Measurements from ENCODE around the gene PLA2G3. TPM values are rescaled to one million over a fixed set of nuclear protein-coding genes. Genes with fewer than 3 reads are reported as not detected.

Gene PLA2G3
- total and polyA plus RNA-seq, 2 donors from 2014 or later, result 1.2 TPM; not detected in 1

GRCh38 chr22:31184015-31184414 lies 43.7 kb upstream of the PLA2G3 start:
- Histone ChIP-seq H3K27ac (ENCODE audit: low read depth in 2 of 2, low read length in 2 of 2) (no peak overlapping the region), H3K9ac (ENCODE audit: low read length in 3 of 3) (no peak overlapping the region), H3K36me3 (ENCODE audit: control insufficient read depth in 2 of 3, insufficient read depth in 3 of 3, low read length in 3 of 3) (peaks cover 0 to 6% (median 4%) of the 10 kb centered on the region in 3 donors), H3K4me1 (ENCODE audit: control insufficient read depth in 2 of 3, insufficient read depth in 2 of 3, low read depth in 1 of 3, low read length in 3 of 3) (peaks cover 3 to 9% (median 6%) of the 10 kb centered on the region in 3 donors), H3K27me3 (ENCODE audit: control insufficient read depth, insufficient read depth, low read length) (no peaks in the 10 kb centered on the region), H3K9me3 (ENCODE audit: control insufficient read depth in 2 of 3, insufficient read depth in 1 of 3, low read length in 3 of 3) (no peaks in the 10 kb centered on the region), H3K4me3 (ENCODE audit: low read length in 3 of 3) (no peak overlapping the region)
- TF ChIP-seq, protein P1, sequence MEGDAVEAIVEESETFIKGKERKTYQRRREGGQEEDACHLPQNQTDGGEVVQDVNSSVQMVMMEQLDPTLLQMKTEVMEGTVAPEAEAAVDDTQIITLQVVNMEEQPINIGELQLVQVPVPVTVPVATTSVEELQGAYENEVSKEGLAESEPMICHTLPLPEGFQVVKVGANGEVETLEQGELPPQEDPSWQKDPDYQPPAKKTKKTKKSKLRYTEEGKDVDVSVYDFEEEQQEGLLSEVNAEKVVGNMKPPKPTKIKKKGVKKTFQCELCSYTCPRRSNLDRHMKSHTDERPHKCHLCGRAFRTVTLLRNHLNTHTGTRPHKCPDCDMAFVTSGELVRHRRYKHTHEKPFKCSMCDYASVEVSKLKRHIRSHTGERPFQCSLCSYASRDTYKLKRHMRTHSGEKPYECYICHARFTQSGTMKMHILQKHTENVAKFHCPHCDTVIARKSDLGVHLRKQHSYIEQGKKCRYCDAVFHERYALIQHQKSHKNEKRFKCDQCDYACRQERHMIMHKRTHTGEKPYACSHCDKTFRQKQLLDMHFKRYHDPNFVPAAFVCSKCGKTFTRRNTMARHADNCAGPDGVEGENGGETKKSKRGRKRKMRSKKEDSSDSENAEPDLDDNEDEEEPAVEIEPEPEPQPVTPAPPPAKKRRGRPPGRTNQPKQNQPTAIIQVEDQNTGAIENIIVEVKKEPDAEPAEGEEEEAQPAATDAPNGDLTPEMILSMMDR (IDR thresholded peaks at IDR 0.05; ENCODE audit: borderline replicate concordance, extremely low read depth, insufficient read depth), result no peak
- FAIRE-seq, result no peak
- no peak for DNase-seq
- intact Hi-C loops (cut with DNase I), result no loop called here

DNA sequence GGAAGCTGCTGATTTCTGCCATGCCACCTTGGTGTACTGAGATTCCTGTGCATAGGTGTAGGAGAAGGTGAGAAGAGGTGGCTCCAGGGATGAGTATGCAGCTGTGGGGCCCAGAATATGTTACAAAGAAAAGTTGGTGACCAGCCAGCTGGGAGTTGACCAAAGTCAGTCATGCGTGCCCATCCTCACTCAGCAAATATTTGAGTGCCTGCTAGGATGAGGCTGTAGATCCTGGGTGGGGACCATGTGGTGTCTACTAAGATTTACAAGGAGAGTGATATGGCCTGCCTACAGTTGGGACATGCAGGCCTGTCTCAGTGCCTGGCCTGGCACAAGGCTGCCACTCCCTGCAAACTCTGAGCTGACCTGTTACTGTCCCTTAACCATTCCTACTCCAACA lies 39.0 kb upstream of the PLA2G3 start:
- Histone ChIP-seq H3K27ac (ENCODE audit: low read depth in 2 of 2, low read length in 2 of 2) (peak overlapping the region in 1 of 2 donors; percentile 32), H3K4me3 (ENCODE audit: low read length in 3 of 3) (no peak overlapping the region), H3K9ac (ENCODE audit: low read length in 3 of 3) (peak overlapping the region in 1 of 3 donors; percentile 26), H3K27me3 (ENCODE audit: control insufficient read depth, insufficient read depth, low read length) (no peaks in the 10 kb centered on the region), H3K9me3 (ENCODE audit: control insufficient read depth in 2 of 3, insufficient read depth in 1 of 3, low read length in 3 of 3) (no peaks in the 10 kb centered on the region), H3K36me3 (ENCODE audit: control insufficient read depth in 2 of 3, insufficient read depth in 3 of 3, low read length in 3 of 3) (peaks cover 0 to 4% (median 3%) of the 10 kb centered on the region in 3 donors), H3K4me1 (ENCODE audit: control insufficient read depth in 2 of 3, insufficient read depth in 2 of 3, low read depth in 1 of 3, low read length in 3 of 3) (peaks cover 3 to 14% (median 9%) of the 10 kb centered on the region in 3 donors)
- FAIRE-seq, result no peak
- TF ChIP-seq, protein P1 (IDR thresholded peaks at IDR 0.05; ENCODE audit: borderline replicate concordance, extremely low read depth, insufficient read depth), result no peak
- peak in 4 of 5 donors; percentile 17 to 71 (median 39) for DNase-seq
- intact Hi-C loops (cut with DNase I), result no loop called here

DNA sequence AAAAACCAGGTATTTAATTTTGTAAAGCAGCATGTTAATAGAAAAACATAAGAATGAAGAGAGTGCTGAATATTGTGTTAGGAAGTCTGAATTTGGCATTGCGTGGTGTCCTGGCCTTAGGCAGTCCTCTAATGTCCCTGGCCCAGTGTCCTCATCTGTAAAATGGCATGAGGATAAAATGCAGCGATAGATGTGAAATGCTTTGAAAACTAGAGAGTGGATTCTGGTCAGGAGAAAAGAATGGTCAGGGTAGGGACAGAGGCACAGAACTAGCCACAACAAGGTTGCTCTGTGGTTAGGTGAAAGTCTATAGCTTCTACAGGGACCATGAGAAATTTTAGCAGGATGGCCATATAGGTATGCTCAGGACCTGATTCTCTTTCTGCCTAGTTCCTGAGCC lies 38.6 kb upstream of the PLA2G3 start:
- Histone ChIP-seq H3K27ac (ENCODE audit: low read depth in 2 of 2, low read length in 2 of 2) (no peak overlapping the region), H3K27me3 (ENCODE audit: control insufficient read depth, insufficient read depth, low read length) (no peaks in the 10 kb centered on the region), H3K9me3 (ENCODE audit: control insufficient read depth in 2 of 3, insufficient read depth in 1 of 3, low read length in 3 of 3) (no peaks in the 10 kb centered on the region), H3K4me3 (ENCODE audit: low read length in 3 of 3) (no peak overlapping the region), H3K4me1 (ENCODE audit: control insufficient read depth in 2 of 3, insufficient read depth in 2 of 3, low read depth in 1 of 3, low read length in 3 of 3) (peaks cover 3 to 15% (median 9%) of the 10 kb centered on the region in 3 donors), H3K9ac (ENCODE audit: low read length in 3 of 3) (no peak overlapping the region), H3K36me3 (ENCODE audit: control insufficient read depth in 2 of 3, insufficient read depth in 3 of 3, low read length in 3 of 3) (peaks cover 0 to 4% (median 3%) of the 10 kb centered on the region in 3 donors)
- intact Hi-C loops (cut with DNase I), result no loop called here
- DNase-seq (no peak), FAIRE-seq (no peak)
- TF ChIP-seq, protein P1 (IDR thresholded peaks at IDR 0.05; ENCODE audit: borderline replicate concordance, extremely low read depth, insufficient read depth), result no peak

Data from kidney (tissue), 14 donors.